ENCODE data around the gene PGLYRP2. TPM values are rescaled to one million over a fixed set of nuclear protein-coding genes. Genes with fewer than 3 reads are reported as not detected.

The PGLYRP2 gene
- total RNA-seq, 1 experiment from 2014 or later: not detected

DNA sequence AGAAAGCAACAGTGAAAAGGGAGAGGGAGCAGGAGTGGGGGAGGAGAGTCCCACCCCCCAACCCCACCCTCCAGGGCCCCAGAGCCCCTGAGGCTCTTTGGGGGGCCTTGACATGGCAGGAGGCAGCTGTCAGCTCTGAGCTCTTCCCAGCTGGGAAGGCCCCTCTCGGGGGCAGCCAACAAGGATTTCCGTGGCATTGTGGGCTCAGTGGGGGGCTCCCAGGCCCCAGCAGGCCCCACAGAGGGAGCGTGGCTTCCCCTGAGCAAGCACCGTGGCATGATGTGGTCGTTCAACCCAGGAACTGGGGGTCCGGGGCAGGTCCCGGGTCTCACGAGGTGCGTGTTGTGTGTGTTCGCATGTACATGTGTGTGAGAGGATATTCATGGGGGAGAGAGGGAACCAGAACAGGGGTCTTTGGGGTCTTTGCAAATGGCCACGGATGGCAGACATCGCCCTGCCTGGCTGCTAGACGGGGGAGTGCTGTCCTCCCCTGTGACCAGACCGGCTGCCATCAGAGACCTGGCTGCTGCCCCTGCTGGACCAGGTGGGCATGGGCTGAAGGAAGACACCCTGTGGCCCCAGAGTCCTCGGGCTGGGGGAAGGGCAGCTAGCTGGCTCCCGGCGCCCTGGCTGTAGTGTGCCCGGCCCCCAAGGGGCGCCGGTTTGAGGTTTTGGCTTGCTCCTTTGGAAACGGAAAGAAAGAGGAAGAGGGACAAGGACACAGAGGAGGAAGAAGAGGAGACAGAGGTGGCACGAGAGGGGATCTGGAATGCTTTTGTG is 56.8 kb downstream of the PGLYRP2 start:
- CTCF ChIA-PET: interaction anchor here (5.7 kb wide), 1 partner anchor 133 kb away, joined by 68 read pairs; no protein-coding TSS in a partner anchor

DNA sequence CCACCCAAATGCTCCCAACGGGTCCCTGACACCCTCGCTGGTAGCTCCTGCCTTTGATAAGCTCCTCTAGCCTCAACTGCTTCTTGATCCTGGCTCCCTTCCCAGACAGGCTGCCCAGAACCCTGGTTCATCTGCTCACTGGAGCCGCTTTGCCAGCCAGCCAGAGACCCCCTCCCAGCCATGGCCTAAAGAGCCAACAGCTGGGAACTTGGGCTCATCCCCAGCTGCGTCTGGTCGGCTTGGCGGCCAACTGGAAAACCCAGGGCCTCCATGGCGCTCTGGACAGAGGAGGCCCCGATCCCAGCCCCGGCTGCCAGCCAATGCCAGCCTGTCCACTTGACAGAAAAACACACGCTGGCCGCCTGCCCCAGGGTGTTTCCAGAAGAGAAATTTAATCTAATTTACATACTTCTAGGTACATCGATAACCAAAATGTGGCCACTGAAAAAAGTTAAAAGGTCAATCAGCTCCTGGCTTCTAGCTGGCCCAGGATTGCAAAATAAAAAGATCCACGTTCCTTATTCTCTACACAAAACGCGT is 57.5 kb downstream of the PGLYRP2 start:
- Histone ChIP-seq H3K36me3 (ENCODE audit: control insufficient read depth in 1 of 2, insufficient read depth in 2 of 2, low read length in 2 of 2) (peaks cover 16 to 35% of the 10 kb centered on the region in 2 experiments; a peak in 3 of 4 replicates), H3K4me3 (replicated peaks in 1 of 2; ENCODE audit: low read depth in 1 of 2, low read length in 2 of 2) (no peak overlapping the region), H3K9ac (ENCODE audit: low read length) (no peak overlapping the region), H3K27ac (ENCODE audit: low read depth, low read length) (no peak overlapping the region), H3K27me3 (ENCODE audit: insufficient read depth, low read length) (no peaks in the 10 kb centered on the region), H3K9me3 (ENCODE audit: control insufficient read depth in 1 of 2, insufficient read depth in 1 of 2, low read depth in 1 of 2, low read length in 2 of 2) (no peaks in the 10 kb centered on the region), H3K9me2 (ENCODE audit: insufficient read depth) (no peaks in the 10 kb centered on the region), H3K4me1 (ENCODE audit: control insufficient read depth in 1 of 2, insufficient read depth in 2 of 2, low read length in 2 of 2) (peaks cover 13 to 16% of the 10 kb centered on the region in 2 experiments; a peak in 3 of 4 replicates), H2AFZ (ENCODE audit: low read depth, low read length, poor library complexity, severe bottlenecking) (no peak overlapping the region), H3K79me2 (ENCODE audit: insufficient read depth, low read length) (peaks cover 25% of the 10 kb centered on the region), H4K20me1 (ENCODE audit: insufficient read depth) (no peaks in the 10 kb centered on the region), H3K4me2 (ENCODE audit: low read length) (no peak overlapping the region)
- intact Hi-C loops (cut with micrococcal nuclease): no loop called here
- no TSS peak for BruUV-seq (replicated peaks)
- POLR2A ChIA-PET: no interaction called here
- DNase-seq (ENCODE audit: low read depth, low spot score) (no peak), ATAC-seq (no peak)
- RAD21 ChIA-PET (ENCODE audit: low non-redundant PET in 1 of 2, low total read pairs in 2 of 2, uncharacterized antibody in 2 of 2, unreplicated experiment in 2 of 2): no interaction called here
- TF ChIP-seq EGR1 (IDR thresholded peaks at IDR 0.05; ENCODE audit: low read depth) (no peak), ZNF274 (IDR thresholded peaks at IDR 0.05; ENCODE audit: low read depth, low read length) (no peak), ZFX (IDR thresholded peaks at IDR 0.05) (no peak)
- TF ChIP-seq, protein P1, sequence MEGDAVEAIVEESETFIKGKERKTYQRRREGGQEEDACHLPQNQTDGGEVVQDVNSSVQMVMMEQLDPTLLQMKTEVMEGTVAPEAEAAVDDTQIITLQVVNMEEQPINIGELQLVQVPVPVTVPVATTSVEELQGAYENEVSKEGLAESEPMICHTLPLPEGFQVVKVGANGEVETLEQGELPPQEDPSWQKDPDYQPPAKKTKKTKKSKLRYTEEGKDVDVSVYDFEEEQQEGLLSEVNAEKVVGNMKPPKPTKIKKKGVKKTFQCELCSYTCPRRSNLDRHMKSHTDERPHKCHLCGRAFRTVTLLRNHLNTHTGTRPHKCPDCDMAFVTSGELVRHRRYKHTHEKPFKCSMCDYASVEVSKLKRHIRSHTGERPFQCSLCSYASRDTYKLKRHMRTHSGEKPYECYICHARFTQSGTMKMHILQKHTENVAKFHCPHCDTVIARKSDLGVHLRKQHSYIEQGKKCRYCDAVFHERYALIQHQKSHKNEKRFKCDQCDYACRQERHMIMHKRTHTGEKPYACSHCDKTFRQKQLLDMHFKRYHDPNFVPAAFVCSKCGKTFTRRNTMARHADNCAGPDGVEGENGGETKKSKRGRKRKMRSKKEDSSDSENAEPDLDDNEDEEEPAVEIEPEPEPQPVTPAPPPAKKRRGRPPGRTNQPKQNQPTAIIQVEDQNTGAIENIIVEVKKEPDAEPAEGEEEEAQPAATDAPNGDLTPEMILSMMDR (IDR thresholded peaks at IDR 0.05 in 2 of 3, conservative IDR thresholded peaks at IDR 0.05 in 1 of 3; ENCODE audit: borderline replicate concordance in 1 of 3, insufficient read depth in 1 of 3, low read depth in 2 of 3, low read length in 2 of 3): no peak
- CTCF ChIA-PET: interaction anchor here (5.7 kb wide), 1 partner anchor 133 kb away, joined by 68 read pairs; no protein-coding TSS in a partner anchor

More for the DNA sequence above, 56.8 kb downstream of the PGLYRP2 start:
- H3K27me3 ChIP-seq (ENCODE audit: insufficient read depth, low read length): no peaks in the 10 kb centered on the region
- H3K4me1 ChIP-seq (ENCODE audit: control insufficient read depth in 1 of 2, insufficient read depth in 2 of 2, low read length in 2 of 2): peaks cover 6 to 11% of the 10 kb centered on the region in 2 experiments; a peak in 3 of 4 replicates
- H3K9me2 ChIP-seq (ENCODE audit: insufficient read depth): no peaks in the 10 kb centered on the region
- H2AFZ ChIP-seq (ENCODE audit: low read depth, low read length, poor library complexity, severe bottlenecking): no peak overlapping the region
- DNase-seq (ENCODE audit: low read depth, low spot score) (no peak), ATAC-seq (no peak)
- BruUV-seq (replicated peaks): no TSS peak
- intact Hi-C loops (cut with micrococcal nuclease): no loop called here
- peaks cover 16 to 42% of the 10 kb centered on the region in 2 experiments; a peak in 3 of 4 replicates for H3K36me3 ChIP-seq (ENCODE audit: control insufficient read depth in 1 of 2, insufficient read depth in 2 of 2, low read length in 2 of 2)
- H3K79me2 ChIP-seq (ENCODE audit: insufficient read depth, low read length): peaks cover 20% of the 10 kb centered on the region
- TF ChIP-seq CBX3 (IDR thresholded peaks at IDR 0.05; ENCODE audit: low read depth) (no peak), EZH2 (IDR thresholded peaks at IDR 0.05) (no peak)
- TF ChIP-seq, protein P2, sequence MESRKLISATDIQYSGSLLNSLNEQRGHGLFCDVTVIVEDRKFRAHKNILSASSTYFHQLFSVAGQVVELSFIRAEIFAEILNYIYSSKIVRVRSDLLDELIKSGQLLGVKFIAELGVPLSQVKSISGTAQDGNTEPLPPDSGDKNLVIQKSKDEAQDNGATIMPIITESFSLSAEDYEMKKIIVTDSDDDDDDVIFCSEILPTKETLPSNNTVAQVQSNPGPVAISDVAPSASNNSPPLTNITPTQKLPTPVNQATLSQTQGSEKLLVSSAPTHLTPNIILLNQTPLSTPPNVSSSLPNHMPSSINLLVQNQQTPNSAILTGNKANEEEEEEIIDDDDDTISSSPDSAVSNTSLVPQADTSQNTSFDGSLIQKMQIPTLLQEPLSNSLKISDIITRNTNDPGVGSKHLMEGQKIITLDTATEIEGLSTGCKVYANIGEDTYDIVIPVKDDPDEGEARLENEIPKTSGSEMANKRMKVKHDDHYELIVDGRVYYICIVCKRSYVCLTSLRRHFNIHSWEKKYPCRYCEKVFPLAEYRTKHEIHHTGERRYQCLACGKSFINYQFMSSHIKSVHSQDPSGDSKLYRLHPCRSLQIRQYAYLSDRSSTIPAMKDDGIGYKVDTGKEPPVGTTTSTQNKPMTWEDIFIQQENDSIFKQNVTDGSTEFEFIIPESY (IDR thresholded peaks at IDR 0.05; ENCODE audit: extremely low read depth, insufficient replicate concordance, low read length): no peak
- H3K9ac ChIP-seq (ENCODE audit: low read length): no peak overlapping the region
- ChIA-PET POLR2A (no interaction called here), RAD21 (ENCODE audit: low non-redundant PET in 1 of 2, low total read pairs in 2 of 2, uncharacterized antibody in 2 of 2, unreplicated experiment in 2 of 2) (no interaction called here)
- H3K27ac ChIP-seq (ENCODE audit: low read depth, low read length): no peak overlapping the region
- no peaks in the 10 kb centered on the region for H3K9me3 ChIP-seq (ENCODE audit: control insufficient read depth in 1 of 2, insufficient read depth in 1 of 2, low read depth in 1 of 2, low read length in 2 of 2)
- no peaks in the 10 kb centered on the region for H4K20me1 ChIP-seq (ENCODE audit: insufficient read depth)
- no peak overlapping the region for H3K4me2 ChIP-seq (ENCODE audit: low read length)
- no peak overlapping the region for H3K4me3 ChIP-seq (replicated peaks in 1 of 2; ENCODE audit: low read depth in 1 of 2, low read length in 2 of 2)
